Activated naive CD4-positive, alpha-beta T cell (primary cell): ENCODE results near the gene ZC3H18.
A peak's percentile ranks its signal among the peaks of the same experiment; 100 is the strongest.
"Not testable (repeated sequence)": the region's sequence is repeated elsewhere in the genome, so short reads cannot be mapped to it uniquely, and the experiment has no call there.

Experiments used
- DNase-seq, 4 experiments: peaks; one replicate each; lab custom pipeline; 2025; lab: John Stamatoyannopoulos, UW

ZC3H18 gene

DNA sequence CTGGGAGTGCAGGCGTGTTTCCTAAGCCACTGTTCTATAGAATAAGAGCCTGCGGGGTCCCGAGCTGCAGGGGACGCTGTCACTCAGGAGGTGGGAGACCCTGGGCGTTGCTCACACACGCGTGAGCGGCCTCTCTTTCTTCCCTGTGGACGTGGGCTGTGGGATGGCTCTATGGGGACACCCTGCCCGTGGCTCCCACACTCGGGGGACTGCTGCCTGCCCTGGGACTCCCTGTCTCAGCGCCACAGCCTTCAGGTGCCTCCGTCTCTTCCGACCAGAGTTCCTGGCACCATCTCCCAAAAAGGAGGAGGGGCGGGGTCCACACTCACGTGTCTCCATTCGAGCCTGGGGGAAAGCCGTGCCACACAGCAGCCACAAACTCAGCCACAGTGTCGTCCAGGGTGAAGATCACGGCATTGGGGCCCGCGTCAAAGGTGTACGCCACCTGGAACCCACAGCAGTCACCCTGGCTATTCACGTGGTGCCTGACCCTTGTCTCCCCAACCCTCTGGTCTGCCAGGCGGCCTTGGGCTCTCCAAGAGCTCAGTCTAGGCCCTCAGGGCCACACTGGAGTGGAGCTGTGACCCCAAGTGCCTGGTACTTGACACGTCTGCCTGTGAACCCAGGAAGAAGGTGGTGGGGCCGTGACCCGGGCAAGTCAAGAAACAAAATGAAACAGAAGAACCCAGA is 84.3 kb downstream of the ZC3H18 start:
- DNase-seq, result no peak

- no peak for DNase-seq
Measured at GRCh38 chr16:88655053-88655732, 85.0 kb downstream of the ZC3H18 start.

- no peak for DNase-seq
Measured at GRCh38 chr16:88655733-88656281, 85.6 kb downstream of the ZC3H18 start.

DNA sequence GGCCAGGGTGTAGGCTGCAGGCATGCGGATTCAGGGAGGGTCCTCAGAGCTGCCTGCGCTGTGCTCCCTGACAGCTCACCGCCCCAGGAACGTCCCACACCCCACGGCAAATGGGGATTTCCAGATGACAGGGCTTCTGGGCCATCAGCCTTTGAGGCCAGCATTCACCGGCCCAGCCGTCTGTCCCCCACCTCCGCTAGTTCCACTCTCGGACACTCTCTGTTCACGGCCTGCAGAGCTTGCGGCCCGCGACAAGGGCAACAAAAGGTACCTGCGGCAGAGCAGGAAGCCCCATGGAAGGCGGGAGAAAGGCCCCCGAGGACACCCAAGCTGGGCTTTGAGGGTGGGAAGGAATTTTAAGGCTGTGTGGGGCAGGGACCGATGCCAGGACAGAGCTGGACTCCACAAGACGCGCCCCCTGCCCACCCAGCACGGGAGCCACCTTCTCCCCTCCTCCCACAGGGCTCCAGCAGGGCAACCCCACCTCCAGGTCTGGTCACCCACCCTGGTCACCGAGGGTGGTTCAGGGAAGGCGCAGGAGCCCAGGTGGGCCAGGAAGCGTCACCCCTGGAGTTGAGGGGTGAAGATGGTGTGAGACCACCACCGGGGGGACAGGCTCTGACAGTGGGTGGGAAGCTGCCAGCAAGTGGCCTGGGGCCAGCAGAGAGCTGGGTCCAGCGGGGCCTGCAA is 86.2 kb downstream of the ZC3H18 start:
- no peak for DNase-seq

DNA sequence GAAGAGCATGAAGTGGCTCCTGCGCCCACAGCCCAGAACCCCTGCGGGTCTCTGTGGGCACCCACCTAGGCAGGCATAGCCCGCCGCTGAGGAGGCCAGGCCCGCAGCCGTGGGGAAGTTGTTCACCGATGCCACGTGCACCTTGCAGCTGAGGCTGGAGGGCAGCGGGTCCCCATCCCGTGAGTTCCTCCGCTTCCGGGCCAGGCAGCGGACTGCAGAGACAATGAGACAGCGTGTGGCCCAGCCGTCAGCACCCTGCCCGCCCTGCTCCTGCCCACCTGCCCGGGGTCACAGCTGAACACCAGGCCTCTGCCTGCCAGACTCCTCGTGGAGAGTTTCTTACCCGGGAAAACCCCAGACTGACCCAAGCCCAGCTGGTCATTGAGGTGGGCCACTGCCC is 87.2 kb downstream of the ZC3H18 start:
- DNase-seq, result no peak

- DNase-seq, result no peak
Measured at GRCh38 chr16:88658714-88659113, 88.5 kb downstream of the ZC3H18 start.

- DNase-seq, result no peak
Measured at GRCh38 chr16:88659160-88659559, 89.0 kb downstream of the ZC3H18 start.

- no peak for DNase-seq
Measured at GRCh38 chr16:88661468-88661867, 91.3 kb downstream of the ZC3H18 start.

- no peak for DNase-seq
Measured at GRCh38 chr16:88662222-88662842, 92.1 kb downstream of the ZC3H18 start.

DNA sequence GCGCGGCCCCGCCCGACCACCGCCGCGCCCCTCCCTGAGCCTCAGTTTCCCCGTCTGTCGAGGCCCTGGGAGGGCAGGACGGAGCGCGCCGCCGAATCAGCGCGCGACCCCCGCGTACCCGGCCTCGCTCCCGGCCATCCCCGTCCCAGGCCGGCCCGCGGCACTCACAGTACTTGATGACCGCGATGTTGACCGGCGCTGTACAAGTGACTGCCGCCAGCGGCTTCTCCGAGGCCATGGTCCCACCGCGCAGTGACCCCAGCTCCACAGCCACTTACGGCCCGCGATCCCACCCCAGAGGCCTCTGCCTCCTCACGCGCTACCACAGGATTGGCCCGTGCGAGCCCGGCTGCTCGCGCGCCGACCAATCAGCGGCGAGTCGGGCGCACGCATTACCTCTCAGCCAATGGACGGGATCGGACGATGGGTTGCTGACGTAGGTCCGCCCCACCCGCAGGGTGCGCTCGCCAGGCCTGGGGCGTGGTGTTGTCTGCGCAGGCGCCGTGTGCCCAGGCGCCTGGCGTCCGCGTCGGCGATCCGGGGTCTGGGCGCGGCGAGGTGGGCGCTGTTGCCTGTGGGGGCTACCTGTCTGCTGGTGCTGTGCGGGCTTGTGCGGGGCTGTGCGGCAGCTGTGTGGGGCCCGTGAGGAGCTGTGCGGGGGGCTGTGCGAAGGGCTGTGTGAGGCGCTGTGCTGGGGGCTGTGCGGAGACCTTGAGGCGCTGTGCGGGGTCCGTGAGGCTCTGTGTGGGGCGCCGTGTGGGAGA is 92.8 kb downstream of the ZC3H18 start, which contains the start of gene MVD:
TSS of gene MVD (minus strand) at position 249 of the 764 bp plus-strand sequence. CDS start at position 238, 11 bp downstream.
- DNase-seq, result peak; percentile 79 to 91 (median 86)

DNA sequence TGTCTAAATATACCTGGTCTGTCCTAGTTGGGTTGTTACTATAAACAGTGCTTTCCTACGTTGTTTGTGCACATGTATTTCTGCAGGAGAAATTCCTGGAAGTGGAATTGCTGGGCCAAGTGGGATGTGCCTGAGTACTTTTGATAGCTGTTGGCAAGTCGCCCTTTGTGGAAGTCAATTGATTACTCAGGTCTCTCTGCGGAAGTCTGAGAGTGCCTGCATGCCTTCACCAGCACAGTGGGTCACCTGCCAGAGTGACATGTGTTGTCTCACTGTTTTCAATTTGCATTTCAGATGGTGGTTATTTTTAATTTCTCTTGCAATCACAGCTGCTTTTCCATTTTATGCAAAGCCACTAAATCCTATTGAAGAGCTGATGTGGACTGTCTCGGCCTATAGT is 94.9 kb downstream of the ZC3H18 start:
- no peak for DNase-seq

DNA sequence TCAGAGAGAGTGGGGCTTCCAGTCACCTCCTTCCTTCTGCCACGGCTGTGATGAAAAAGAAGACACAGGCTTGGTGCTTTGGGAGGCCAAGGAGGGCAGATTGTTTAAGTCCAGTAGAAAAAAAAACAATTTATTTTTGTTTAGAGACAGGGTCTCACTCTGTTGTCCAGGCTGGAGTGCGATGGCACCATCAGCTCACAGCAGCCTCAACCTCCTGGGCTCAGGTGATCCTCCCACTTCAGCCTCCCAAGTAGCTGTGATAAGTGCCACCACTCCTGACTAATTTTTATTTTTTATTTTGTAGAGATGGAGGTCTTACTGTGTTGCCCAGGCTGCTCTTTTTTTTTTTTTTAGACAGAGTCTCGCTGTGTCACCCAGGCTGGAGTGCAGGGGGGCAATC is 95.4 kb downstream of the ZC3H18 start:
- no peak for DNase-seq

GRCh38 chr16:88667461-88667860 is 97.3 kb downstream of the ZC3H18 start:
- no peak for DNase-seq

DNA sequence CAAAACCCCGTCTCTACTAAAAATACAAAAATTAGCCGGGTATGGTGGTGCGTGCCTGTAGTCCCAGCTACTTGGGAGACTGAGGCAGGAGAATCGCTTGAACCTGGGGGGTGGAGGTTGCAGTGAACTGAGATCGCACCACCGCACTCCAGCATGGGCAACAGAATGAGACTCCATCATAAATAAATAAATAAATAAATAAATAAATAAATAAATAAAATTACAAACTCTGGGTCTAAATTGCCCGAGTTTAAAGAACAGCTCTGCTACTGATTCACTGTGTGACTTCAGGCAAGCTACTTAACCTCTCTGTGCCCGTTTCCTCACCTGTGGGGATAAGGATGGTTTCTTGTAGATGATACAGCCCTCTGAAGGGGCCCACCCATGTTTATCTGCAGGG is 99.3 kb downstream of the ZC3H18 start:
- DNase-seq, result not testable (repeated sequence)

DNA sequence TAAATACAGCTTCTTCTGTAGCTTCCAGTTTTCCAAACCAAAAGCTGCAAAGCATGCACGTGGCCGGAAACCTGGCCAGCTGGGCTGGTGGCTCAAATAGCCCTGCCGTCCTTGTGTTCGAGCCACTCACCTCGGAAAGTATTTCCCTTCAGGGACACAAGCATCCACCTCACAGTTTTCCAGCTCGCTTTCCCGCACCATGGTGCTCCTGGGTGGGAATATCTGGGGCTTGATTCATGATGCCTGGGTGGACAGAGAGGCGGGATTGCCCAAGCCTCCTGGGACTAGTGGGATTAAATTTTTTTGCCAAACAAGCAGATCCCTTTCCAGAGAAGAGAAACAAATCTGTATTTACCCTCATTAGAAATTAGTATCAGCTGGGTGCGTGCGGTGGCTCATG is 99.8 kb downstream of the ZC3H18 start:
- no peak for DNase-seq

DNA sequence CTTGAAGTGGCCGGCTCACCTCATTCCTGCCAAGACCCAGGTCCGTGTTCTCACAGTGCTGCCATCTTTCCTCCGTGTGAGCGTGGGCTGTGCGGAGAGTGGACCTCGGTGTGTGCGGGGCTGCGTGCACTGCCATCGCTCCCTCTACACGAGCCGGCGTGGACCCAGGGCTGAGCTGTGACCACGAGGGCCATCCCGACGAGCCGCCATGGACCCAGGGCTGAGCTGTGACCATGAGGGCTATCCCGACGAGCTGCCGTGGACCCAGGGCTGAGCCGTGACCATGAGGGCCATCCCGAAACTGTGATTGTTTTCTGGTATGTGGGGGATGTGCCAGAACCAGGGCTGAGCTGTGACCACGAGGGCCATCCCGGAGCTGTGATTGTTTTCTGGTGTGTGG is 101.6 kb downstream of the ZC3H18 start:
- DNase-seq, result no peak

DNA sequence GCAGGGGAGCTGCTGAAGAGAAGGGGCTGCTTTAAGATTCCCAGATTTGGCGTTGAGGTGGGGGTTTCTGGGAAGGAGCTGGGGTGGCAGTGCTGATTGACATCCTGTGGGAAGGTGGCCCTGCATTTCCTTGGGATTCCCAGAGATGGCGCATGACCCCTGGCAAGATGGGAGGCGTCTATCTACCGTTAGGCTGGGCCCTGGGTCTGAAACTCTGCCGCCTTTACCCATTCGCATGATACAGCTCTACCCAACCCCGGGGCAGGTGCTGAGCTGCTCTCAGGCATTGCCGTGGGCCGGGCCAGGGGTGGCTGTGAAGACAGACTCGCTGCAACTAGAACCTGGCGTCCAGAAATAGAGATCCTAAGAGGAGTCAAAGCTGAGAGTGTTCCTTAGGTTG is 102.6 kb downstream of the ZC3H18 start:
- DNase-seq, result no peak

- DNase-seq, result no peak
Measured at GRCh38 chr16:88673716-88674379, 103.6 kb downstream of the ZC3H18 start.

DNA sequence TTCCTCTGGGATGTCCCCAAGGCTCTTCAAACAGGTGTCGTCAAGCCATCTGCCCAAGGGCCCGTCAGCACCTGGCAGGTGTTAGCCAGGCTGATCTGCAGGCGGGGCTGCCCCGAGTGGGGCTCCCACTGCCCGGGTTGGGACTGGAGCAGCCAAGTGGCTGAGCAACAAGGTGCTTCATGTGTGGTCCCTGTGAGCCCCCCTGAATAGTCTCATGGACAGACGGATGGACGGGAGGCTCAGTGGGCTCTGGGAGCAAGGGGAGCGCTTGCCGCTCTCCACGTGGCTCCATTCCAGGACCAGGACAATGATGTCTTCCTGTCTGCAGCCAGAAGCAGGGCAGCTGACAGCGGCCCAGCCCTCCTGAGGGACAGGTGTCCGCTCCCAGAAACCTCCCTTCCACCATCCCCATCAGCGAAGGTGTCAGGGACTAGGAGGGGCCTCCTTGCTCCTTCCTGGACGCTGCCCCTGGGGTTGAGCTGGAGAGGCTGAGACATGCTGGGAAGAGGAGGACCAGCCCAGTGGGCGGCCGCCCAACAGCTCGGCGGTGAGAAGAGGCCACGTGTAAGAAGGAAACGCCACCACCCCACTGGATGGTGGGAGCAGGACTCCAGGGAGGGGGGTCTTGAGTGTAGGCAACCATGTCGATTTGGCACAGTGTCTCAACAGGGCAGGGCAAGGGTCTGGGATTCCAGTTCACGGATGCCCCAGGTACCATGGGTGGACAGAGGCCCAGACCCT is 106.5 kb downstream of the ZC3H18 start:
- no peak for DNase-seq

GRCh38 chr16:88677721-88678120 is 107.5 kb downstream of the ZC3H18 start:
- DNase-seq, result no peak
